GM10248 (cell line): ENCODE measurements around the gene CT45A6.
"Not testable (repeated sequence)": the region's sequence is repeated elsewhere in the genome, so short reads cannot be mapped to it uniquely, and the experiment has no call there.

Experiments
- CTCF ChIA-PET: fragments of 300-600 bp; sonication (Branson Sonifier 250); formaldehyde crosslinking; extraction: SDS; loops from one replicate; lab custom pipeline; 2021; ENCODE audit warnings: antibody characterized with exemption; lab: Yijun Ruan, JAX
- POLR2A ChIA-PET: fragments of 350-650 bp; sonication (Branson Sonifier 250); formaldehyde crosslinking; extraction: SDS; loops from one replicate; lab custom pipeline; 2020; ENCODE audit warnings: antibody characterized with exemption; lab: Yijun Ruan, JAX
- DNase-seq: peaks from one replicate; pipeline ENCODE4 v3.0.0; 2012; ENCODE audit errors: extremely low spot score

Gene CT45A6

GRCh38 chrX:135802687-135803086 lies at the start of gene CT45A6:
Gene CT45A6, minus strand, starts transcription at chrX:135802787. Its CDS starts 3,794 bp downstream, at chrX:135798993.
- POLR2A ChIA-PET, DNase-seq, CTCF ChIA-PET: not testable (repeated sequence)

GRCh38 chrX:135837180-135837579 lies 34.6 kb upstream of the CT45A6 start, which contains the start of gene CT45A7:
Gene CT45A7, minus strand, starts transcription at chrX:135837280. Its CDS starts 3,747 bp downstream, at chrX:135833533.
- POLR2A ChIA-PET, DNase-seq, CTCF ChIA-PET: not testable (repeated sequence)

GRCh38 chrX:135819912-135820311 lies 17.3 kb upstream of the CT45A6 start, which contains the start of gene CT45A2:
Gene CT45A2, minus strand, starts transcription at chrX:135820012. Its CDS starts 3,747 bp downstream, at chrX:135816265.
- POLR2A ChIA-PET, CTCF ChIA-PET, DNase-seq: not testable (repeated sequence)

- CTCF ChIA-PET, POLR2A ChIA-PET, DNase-seq: not testable (repeated sequence)
Measured at GRCh38 chrX:135785403-135785802, 17.2 kb downstream of the CT45A6 start, which contains the start of gene CT45A5. Gene CT45A5, minus strand, starts transcription at chrX:135785503. Its CDS starts 3,774 bp downstream, at chrX:135781729.

GRCh38 chrX:135768091-135768490 lies 34.5 kb downstream of the CT45A6 start, which contains the start of gene CT45A3:
Gene CT45A3, minus strand, starts transcription at chrX:135768191. Its CDS starts 3,747 bp downstream, at chrX:135764444.
- POLR2A ChIA-PET, CTCF ChIA-PET, DNase-seq: not testable (repeated sequence)

GRCh38 chrX:135744739-135745138 lies 57.8 kb downstream of the CT45A6 start:
- CTCF ChIA-PET, POLR2A ChIA-PET, DNase-seq: not testable (repeated sequence)
